ENCODE measurements around the gene TYROBP.

GRCh38 chr19:35929876-35930275 lies 21.8 kb upstream of the TYROBP start:
- TF ChIP-seq, protein P1, sequence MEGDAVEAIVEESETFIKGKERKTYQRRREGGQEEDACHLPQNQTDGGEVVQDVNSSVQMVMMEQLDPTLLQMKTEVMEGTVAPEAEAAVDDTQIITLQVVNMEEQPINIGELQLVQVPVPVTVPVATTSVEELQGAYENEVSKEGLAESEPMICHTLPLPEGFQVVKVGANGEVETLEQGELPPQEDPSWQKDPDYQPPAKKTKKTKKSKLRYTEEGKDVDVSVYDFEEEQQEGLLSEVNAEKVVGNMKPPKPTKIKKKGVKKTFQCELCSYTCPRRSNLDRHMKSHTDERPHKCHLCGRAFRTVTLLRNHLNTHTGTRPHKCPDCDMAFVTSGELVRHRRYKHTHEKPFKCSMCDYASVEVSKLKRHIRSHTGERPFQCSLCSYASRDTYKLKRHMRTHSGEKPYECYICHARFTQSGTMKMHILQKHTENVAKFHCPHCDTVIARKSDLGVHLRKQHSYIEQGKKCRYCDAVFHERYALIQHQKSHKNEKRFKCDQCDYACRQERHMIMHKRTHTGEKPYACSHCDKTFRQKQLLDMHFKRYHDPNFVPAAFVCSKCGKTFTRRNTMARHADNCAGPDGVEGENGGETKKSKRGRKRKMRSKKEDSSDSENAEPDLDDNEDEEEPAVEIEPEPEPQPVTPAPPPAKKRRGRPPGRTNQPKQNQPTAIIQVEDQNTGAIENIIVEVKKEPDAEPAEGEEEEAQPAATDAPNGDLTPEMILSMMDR (conservative IDR thresholded peaks at IDR 0.05; ENCODE audit: low read length): no peak
- TF ChIP-seq EZH2phosphoT487 (IDR thresholded peaks at IDR 0.05; ENCODE audit: borderline replicate concordance): no peak

All from Loucy (cell line).